Measurements from ENCODE around the gene KRT9.
"Not testable (repeated sequence)": the region's sequence is repeated elsewhere in the genome, so short reads cannot be mapped to it uniquely, and the experiment has no call there.

DNA sequence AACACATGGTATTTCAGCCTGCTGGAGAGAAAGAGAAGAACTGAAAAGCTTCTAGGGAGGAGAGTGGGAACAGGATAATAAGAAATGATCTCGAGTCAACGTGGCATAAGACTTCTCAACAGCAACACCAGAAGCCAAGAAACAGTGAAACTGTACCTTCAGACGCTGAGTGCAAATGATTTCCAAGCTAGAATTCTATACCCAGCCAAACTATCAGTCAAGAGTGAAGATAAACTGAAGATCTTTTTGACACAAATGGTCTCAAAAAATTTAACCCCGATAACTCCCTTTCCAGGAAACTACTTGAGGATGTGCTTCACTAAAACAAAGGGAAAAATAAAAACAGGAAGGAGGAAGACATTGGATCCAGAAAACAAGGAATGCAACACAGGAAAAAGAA lies 35.1 kb upstream of the KRT9 start:
- TF ChIP-seq CTCF (IDR thresholded peaks at IDR 0.05; ENCODE audit: poor library complexity); EZH2 (IDR thresholded peaks at IDR 0.05; ENCODE audit: borderline replicate concordance): not testable (repeated sequence)

Measured in hepatocyte (in vitro differentiated cells).